GM19324 (cell line): ENCODE data around the gene FLRT1.

ENCODE experiments used
- ATAC-seq: cut with Tn5 transposase; IDR thresholded peaks from one replicate; pipeline ENCODE4 v1.9.1; 2021; ENCODE audit warnings: mild to moderate bottlenecking, moderate library complexity; ENCODE audit not compliant: unreplicated experiment, low FRiP score

The FLRT1 gene

DNA sequence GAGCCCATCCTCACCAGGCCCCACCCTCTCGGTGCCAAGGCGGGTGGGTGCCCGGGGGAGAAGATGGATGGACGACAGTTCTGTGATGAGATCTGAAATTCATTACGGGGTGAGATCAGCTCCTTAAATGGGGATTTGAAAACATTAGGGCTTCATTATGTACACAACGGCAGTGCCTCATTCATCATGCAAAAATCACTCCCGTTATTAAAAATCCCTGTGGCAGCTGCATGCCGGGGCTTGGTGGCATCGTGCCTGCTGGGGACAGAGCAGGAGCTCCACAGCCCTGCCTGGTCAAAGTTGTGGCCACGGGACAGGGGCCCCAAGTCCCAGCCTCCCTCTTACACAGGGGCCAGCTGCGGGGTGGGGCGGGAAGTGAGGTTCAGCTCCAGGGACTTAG is 29.3 kb upstream of the FLRT1 start:
- ATAC-seq, result no peak

DNA sequence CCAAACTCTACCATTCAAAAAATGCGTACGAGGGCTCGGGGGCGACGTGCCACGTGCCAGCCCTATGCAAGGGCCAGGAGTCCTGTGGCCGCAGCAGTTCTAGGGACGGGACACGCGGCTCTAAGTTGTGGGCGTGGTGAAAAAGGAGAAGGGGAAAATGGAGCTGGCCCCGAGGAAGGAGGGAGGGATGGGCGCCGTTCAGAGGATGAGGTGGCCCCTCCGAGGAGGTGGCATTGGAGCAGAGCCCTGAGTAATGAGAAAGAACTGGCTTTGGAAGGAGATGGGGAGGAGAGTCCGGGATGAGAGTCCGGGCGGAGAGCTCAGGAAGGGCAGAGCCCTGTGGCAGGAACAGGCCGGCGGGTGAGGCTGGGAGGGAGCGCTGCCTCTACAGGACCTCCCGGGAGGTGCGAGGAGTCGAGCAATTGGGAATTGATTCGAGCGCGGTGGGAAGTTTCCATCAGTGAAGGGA is 28.5 kb upstream of the FLRT1 start:
- ATAC-seq, result no peak

DNA sequence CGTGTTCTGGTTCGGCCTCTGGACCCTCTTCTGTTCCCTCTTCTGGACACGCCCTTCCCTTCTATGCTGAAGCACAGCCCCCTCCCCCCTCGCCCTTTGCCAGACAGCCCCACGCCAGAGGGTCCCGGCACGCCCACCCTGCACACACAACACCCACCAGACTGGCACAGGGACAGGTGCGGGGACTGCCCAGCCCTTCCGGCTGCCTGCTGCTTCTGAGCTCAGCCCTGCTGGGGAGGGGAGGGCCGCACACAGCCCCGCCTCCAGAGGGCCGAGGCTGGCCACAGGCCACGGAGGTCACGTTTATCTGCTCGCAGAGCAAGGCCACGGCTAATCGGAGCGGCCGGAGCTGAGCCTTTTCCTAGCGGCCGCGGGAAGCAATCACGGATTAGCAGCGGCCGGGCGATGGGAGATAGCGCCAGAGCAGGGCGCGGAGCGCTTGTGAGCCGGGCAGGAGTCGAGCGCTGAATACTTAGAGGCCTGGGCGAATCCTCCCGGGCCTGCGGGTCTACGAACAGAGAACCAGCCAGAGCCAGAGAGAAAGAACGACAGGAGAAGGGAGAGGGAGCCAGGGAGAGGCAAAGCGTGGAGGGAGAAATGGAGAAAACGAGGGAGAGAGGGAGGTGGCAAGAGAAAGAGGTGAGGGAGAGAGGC is 28.0 kb upstream of the FLRT1 start:
- no peak for ATAC-seq

DNA sequence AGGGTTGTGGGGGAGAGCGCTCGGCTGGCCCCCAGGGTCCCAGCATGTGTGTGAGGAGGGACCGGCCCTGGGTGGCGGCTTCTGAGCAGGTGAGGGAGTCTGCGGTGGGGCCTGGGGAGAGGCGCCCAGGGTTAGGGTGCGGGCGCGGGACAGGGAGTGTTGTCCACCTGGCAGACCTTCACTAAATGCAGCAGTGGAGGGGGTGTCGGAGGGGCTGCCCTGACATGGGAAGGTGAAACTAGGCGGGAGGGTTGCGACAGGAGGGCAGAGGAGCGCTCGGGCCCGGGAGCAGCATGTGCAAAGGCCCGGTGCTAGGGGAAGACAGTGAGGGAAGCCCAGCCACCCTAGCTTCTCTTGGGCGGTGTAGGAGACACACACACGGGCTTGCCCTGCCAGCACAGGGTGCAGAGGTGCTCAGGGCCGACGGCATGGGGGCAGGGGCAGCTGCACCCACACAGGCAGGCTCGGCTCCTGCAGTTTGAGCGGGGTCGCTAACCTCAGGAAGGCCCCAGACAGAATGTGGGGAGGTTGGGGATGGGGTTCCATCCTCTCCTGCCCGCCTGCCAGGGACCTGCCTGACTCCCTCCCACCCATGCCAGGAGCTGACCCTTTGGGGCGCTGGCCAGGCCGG is 27.3 kb upstream of the FLRT1 start:
- no peak for ATAC-seq

DNA sequence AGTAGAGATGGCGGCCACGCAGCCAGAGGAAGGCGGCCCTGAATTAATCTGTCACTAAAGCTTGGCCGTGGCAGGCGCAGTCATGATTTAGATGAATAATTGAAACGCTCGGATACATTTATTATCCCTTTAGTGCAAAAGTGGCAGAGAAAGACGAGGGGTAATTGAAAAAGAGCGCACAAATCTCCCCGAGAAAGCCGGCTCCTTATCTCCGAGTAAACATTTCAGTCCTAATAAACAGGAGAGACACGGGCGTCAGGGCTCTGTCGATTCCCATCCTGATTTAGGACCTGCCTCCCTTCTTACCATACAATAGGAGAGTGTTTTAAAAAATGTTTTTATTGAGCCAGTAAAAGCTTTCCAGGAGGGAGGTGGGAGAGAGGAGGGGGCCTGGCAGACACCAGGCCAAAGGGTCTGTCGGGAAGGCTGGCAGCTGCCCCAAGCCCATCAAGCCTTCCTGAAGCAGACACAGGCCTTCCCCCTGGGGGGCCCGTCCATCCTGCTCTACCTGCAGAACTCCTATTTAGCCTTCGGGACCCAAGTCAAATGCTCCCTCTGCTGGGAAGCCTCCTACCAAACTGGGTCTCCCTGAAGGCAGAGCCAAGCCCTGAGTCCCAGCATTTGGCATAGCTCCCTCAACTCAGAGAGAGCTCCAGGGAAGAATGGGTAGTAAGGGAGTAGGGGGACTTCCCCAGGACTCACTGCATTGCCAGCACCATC is 26.7 kb upstream of the FLRT1 start:
- no peak for ATAC-seq

DNA sequence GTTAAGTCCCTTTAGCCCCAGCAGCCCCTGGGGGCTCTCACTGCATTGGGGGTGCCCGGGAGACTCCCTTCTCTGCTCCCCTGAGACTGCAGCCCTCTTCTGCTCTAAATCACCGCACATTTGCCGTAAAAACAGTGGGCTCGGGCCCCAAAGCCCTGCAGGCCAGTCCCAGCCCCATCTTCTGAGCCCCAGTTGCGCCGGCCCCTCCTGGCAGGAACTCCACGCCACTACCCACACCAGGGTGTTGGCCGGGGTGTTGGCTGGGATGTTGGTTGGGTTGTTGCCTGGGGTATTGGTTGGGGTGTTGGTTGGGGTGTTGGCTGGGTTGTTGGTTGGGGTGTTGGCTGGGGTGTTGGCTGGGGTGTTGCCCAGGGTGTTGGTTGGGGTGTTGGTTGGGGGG is 26.0 kb upstream of the FLRT1 start:
- no peak for ATAC-seq

DNA sequence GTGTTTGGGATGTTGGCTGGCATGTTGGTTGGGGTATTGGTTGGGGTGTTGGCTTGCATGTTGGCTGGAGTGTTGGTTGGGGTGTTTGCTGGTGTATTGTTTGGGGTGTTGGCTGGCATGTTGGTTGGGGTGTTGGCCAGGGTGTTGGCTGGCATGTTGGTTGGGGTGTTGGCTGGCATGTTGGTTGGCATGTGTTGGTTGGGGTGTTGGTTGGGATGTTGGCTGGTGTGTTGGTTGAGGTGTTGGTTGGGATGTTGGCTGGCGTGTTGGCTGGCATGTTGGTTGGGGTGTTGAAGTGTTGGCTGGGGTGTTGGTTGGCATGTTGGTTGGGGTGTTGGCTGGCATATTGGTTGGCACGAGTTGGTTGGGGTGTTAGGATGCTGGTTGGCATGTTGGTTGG is 24.9 kb upstream of the FLRT1 start:
- no peak for ATAC-seq

DNA sequence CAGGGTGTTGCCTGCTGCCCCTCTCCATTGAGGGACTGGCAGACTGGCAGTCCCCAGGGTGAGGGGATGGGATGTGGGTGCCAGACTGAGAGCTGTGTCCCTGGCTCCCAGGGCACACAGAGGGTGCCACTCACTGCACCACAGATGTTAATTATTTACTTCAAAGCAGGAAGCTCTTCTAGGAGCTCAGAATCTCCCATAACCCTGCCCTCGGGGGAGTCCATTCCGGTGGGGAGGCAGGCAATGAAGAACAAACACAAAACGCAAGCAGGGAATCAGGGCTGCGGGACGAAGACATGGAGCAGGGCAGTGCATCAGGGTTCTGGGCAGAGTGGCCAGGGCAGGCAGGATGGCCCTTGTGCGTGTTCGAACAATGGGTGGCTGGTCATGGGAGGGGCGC is 24.4 kb upstream of the FLRT1 start:
- ATAC-seq, result no peak

DNA sequence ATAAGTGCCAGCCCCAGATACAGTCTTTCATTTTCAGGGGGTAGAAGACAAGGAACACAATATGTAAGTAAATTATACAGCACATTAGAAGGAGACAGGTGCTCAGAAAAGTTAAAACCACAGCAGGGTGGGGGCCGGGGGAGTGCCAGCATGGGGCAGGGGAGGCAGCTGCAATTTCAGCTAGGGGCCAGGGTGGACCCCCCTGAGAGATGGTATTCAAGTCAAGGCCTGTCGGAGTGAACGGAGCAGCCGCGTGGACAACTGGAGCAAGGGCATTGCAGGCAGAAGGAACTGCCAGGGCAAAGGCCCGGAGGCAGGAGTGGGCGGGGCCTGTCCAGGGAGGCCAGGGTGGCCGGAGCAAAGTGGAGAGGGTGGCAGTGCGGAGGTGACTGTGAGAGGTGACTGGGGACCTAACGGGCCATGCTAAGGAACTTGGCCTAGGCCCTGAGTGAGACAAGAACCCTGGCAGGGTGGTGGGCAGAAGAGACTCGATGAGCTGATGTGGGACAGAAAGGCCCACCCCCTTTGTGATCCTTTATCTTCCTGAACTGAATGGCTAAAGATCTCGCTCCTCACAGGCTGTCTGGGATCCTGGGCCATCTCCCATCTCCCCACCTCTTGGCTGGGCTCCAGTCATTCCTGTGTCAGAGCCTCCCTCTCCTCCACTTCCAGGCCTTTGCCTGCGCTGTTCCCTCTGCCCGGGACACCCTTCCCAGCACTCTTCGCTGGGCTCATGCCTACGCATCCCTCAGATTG is 22.4 kb upstream of the FLRT1 start:
- ATAC-seq, result no peak

DNA sequence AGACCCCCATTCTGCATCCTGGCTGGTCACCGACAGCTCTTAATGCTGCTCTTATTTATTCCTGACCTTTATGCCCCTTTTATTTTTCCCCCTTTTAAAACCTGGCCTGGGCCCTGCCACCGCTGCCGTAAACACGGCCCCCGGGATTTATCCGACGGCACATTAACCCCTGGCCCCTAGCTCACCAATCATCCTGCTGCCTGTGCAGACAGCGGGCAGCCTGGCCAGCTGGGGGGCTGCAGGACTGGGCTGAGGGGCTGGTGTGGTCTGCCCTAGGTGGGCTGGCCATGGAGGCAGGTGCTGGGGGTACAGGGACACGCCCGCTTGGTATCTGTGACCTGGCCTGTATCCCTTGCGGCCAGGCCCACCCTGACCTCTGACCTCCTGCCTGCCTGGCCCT is 21.4 kb upstream of the FLRT1 start:
- ATAC-seq, result no peak

DNA sequence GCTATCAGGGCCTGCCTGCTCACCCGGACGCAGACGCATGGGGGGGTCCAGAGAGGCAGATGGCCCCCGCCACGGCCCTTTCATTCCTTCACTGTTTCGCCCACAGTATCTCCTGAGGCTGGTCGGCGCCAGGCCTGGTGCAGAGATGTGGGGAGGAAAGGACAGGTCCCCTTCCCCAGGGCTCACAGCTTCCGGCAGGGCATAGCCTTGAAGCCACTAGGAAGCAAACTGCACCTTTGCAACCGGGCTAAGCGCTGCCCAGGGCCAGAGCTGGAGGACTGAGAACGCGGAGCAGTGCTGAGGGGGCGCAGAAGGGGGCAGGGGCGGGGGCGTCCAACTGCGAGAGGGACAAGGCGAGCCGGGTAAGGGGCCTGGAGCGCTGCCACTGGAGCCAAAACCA is 20.2 kb upstream of the FLRT1 start:
- ATAC-seq, result no peak

DNA sequence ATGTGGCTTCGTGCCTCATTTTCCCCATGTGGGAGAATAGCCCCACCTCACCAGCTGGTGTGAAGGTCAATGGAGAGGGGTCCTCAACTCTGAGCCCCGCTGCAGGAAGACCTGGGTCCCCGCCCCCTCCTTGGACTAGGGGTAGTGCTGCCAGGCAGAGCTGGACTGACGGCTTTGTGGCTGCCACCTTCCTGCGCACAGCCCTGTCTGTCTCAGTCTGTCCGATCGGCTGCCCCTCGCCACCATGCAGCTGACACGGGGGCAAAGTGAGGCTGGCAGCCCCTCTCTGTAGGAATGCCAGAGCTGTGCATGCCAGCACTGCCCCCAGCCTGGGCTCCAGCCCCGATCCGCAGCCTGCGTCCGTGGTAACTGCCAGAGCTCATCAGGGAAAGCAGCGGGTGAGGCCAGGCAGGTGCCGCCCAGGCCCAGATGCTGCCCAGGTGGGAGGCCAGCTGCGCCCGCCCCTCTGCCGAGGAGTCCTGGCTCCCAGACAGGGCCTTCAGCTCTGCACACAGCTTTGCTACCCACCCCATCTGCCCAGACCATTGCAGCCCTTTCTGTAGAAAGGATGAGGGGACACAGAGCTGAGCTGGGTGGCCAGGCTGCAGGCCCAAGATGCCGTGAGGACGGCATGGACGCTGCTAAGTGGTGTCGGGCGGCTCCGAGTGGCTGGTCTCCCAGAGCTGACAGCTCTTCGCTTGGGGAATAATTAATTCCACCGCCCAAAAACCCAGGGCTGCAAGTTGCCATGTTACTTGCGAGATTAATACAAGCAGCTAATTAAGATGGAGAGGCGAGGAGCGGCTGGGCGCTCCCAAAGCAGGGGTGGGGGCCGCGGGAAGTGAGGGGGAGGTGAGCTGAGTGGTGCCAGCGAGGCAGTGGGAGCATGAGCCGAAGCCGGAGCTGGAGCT is 19.5 kb upstream of the FLRT1 start:
- no peak for ATAC-seq

DNA sequence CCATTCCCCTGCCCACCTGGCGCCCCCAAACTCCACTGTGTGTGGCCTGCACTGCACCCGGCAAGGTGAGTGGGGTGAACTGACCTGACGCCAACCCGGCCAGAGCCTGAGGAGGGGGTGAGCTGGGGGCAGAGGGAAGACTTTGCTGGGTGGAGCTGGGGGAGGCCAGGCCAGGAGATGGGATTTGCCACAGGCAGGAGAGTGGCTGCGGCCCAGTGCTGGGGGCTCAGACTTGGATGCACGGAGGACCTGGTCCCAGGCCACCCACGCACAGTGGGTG is 17.8 kb upstream of the FLRT1 start:
- ATAC-seq, result no peak

DNA sequence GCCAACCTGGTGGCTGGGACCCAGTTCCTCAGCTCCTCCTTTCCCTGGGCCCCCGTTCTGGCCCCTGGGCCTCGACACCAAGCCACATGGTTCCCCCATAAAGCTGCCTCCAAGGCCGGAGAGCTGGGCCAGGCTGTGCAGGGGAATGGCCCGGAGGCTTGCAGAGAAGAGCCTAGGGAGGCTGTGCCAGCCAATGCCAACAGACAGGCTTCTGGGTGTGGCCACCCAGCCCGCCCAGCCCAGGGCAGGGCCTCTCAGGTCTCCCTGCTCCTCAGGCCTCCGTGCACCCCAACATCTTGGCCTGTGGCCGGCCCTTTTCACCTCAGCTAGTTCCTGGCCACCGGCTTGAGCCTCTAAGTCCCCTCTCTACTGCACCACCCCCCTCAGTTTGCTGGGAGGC is 17.4 kb upstream of the FLRT1 start:
- no peak for ATAC-seq

DNA sequence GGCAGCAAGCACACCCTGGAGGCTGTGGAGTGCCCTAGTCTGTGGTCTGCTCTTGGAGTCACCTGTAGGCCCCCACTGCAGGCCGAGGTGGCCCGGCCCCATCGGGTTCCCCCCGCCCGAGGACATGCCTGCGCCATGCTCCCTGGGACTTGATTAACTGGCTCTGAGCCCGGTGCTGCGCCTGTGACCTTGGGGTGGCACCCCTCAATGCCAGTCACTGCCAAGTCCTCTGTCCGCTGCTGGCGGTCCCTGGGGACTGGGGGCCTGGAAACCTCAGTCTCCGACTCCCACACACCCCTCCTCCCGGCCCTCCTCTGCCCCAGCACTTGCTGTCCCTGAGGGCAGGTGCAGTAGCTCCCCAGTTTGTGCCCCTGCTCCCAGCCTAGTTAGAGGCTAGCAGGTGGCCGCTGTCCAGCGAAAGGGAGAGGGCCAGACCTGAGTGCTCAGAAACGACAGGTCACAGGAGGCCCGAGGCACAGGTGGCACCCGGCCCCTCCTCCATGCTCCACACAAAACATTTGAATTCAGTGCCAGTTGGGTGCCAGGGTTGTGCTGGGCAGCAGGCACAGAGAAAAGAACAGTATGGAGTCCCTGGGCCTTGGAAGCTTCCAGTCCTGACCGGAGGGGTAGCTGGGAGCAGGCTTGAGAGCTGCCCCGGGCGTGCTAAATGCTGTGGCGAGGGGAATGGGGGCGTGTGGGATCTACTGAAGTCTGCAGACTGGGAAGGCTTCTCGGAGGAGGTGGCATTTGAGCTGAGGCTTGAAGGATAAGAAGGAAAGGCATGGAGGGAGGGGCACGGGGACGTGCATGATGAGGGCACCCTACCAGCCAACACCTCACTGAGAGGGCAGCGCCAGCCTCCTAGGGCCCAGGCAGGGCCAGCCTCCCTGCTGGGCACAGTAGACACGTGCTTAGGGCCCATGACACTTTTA is 16.4 kb upstream of the FLRT1 start:
- ATAC-seq, result no peak

DNA sequence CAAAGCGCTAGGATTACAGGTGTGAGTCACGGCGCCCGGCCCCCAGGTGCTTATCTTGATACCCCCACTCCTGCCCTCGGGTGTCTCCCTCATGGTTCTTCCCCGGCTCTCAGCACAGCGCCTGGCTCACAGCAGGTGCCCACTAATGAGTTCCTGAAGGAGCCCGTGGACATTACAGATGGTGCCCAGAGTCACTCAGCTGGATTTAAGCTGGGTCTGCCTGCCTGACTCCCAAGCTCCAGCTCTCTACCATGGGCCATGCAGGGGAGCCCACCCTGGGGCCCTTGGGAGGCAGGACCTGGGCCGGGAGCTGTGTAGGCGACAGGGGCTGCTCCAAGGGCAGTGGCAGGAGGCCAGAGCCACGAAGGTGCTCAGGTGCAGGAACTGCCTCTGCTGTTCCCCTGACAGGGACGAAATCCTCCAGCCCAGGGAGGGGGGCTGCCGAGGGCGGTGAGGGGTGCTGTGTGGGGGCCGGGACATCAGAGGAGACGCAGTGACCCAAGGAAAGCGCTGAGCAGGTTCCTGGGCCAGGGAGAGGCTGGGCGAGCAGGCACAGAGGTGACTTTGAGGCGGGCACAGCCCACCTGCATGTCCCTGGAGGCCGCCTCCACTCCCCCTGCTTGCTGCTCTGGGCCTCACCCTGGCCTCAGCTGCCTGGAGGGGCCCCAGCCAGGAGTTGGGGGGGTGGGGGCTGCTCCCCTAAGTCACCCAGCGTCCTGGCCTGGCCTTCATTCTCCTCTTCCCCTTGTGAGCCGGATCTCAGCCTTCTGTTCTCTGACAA is 14.6 kb upstream of the FLRT1 start:
- ATAC-seq, result no peak

DNA sequence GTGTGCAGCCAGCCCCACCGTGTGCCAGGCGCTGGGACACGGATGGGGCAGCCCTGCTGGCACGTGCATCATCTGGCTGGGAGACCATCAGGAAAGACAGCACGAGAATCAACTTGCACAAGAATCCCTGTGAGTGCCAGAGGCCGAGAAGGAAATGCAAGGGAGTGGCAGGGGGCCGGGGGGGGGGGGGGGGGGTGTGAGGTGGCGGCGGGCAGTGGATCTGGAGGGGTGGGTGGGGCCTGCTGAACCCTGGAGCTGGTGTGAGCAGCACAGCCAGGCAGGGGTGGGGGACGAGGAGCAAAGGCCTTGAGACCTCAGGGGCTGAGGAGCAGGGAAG is 14.0 kb upstream of the FLRT1 start:
- ATAC-seq, result no peak

DNA sequence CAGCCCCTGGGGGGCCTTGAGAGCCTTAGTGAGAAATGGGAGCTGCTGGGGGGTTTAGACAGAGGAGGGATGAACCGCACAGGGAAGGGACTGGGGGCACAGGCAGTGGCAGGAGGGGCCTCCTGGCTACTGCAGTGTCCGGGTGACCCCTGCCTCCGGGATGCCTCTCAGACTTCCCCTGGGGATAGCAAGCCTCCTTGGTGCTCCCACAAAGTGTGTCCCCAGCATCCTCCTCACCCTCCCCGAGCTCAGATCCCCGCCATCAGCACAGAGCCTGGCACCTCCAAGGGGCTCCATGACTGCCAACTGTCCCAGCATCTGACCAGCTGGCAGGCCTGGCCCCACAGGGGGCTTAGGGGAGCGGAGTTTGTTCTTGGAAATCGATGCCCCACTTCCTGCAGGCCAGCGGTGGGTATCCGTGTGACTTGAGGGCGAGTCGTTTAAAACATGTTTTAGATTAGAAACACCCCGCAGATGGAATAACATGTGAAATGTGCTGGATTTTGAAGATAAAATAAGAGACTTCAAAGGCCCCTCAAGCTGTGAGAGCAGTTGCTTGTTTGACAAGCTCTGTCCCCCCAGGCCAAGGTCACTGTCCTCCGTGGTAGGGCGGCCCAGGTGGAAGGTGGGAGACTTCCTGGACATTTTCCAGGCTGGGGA is 13.5 kb upstream of the FLRT1 start:
- ATAC-seq, result no peak
